Renal pelvis (tissue), 4 donors: ENCODE data around the gene PRODH2. TPM values are rescaled to one million over a fixed set of nuclear protein-coding genes. Genes with fewer than 3 reads are reported as not detected.
A peak's percentile ranks its signal among the peaks of the same experiment; 100 is the strongest.
"Not testable (repeated sequence)": the region's sequence is repeated elsewhere in the genome, so short reads cannot be mapped to it uniquely, and the experiment has no call there.

Source experiments
- DNase-seq: peaks from one replicate; pipeline ENCODE4 v3.0.0-alpha.2; 2013
- polyA plus RNA-seq, 3 donors: library from polyadenylated mRNA; unstranded; fragments of 120-200 nt; gene quantifications; one replicate each; pipeline ENCODE4 v1.2.1, GENCODE V29; 2013; ENCODE audit not compliant: insufficient read length in 3 of 3

The PRODH2 gene
- polyA plus RNA-seq, 3 donors: 41.4 to 52.5 (median 49.5) TPM

DNA sequence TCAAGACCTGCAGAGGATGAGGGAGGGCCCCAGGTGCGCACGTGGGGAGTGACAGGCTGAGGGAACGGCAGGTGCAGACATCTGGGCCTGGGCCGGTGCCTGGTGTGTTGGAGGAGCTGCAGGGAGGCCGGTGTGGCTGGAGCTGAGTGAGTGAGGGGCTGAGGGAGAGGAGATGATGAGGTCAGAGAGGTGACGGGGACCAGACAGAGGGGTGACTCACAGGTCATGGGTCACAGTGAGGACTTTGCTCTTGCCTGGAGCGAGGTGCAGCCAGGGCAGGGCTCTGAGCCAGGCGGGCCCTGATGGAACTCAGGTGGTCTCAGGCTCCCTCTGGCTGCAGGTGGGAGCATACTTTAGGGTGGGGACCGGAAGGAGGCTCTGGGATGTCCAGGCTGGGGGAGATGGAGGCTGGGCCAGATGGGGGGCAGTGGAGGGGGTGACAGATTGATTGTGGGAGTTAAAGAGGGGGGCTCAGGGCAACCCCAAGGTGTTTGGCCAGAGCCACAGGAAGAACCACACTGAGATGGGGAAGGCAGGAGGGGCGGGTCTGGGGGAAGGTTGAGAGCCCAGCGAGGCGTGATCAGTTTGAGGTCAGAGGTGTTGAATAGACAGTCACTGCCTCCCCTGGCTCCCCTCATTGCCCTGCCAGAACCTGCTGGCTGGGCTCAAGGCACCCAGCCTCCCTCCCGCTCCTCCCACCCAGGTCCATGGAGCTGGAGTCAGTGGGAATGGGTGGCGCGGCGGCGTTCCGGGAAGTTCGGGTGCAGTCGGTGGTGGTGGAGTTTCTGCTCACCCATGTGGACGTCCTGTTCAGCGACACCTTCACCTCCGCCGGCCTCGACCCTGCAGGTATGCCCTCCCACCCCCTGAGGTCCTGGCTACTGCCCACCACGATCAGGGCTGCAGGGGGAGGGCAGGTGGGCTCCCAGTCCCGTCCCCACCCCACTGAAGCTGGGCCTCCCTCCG lies 28.9 kb downstream of the PRODH2 start:
- no peak for DNase-seq

- DNase-seq: no peak
These were observed 30.1 kb downstream of the PRODH2 start for GRCh38 chr19:35782589-35782988.

- no peak for DNase-seq
These were observed 31.0 kb downstream of the PRODH2 start for GRCh38 chr19:35781650-35782049.

DNA sequence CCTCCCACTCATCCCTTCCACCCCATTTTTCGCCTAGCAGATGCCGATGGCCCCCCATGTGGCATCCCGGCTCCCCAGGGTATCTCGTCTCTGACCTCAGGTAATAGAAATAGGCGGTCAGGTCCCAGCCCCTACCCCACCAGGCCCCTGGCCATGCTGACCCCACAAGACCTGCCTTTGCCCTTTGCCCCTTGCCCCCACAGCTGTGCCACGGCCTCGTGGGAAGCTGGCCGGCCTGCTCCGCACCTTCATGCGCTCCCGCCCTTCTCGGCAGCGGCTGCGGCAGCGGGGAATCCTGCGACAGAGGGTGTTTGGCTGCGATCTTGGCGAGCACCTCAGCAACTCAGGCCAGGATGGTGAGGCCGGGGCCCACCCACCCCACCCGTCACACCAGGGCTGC lies 31.9 kb downstream of the PRODH2 start:
- no peak for DNase-seq

- DNase-seq: no peak
These were observed 32.6 kb downstream of the PRODH2 start for GRCh38 chr19:35780058-35780457.

DNA sequence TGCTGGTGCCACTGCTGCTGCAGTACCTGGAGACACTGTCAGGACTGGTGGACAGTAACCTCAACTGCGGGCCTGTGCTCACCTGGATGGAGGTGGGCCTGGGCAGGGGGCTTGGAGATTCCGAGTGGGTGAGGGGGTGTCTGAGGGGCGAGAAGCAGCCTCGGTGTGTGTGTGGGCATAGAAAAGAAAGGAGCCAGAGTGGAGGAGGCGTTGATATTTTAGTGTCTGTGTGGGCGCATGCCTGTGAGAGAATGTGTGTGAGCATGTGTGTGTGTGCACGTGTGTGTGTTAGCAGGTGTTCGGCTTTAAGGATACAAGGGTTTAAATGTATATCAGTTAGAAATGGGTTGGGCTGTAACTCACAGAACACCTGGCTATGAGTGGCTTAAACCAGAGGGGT lies 33.6 kb downstream of the PRODH2 start:
- no peak for DNase-seq

DNA sequence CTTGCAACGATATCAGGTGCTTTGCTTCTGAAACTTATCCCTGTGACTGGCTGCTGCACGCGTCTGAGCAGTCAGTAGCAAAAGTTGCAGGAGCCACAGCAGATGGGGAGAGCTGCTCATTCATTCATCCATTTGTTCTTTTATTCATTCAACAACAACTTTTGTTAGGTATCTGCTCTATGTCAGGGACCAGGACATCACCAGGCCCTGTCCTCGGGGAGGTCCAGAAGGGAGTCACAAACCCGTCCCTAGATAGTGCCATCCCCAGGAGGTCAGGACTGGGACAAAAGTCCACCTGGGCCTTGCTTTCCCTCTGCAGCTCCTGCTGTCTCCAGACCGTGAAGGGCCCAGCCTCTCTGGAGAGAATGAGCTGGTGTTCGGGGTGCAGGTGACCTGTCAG lies 34.7 kb downstream of the PRODH2 start:
- no peak for DNase-seq

DNA sequence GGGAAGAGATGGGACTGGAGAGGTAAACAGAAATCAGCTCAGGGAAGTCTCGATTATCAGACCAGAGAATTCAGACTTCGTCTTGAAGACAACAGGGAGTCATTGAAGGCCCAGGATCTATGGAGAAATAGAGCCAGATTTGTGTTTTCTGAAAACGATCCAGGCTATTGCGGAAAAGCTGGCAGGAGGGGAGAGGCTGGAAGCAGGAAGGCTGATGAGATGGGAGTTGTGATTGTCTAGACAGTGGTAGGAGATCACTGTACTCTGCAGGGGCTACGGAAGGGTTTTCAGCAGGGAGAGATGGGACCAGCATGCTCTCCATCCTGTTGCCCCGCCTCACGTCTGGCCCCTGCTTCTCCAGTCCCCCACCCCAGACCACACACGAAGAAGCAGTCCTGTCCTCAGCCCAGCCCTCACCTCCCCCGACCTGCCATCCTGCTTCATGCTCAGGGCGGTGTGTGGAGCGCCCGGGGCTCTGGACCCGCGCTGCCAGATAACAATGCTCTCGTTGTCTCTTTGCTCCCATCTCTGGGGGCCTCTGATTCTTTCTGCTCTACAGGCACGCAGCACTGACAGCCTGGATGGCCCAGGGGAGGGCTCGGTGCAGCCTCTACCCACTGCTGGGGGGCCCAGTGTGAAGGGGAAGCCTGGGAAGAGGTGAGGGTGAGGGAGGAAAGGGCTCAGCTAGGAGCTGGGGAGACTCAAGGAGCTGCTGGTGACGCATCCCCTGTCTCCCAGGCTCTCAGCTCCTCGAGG lies 35.4 kb downstream of the PRODH2 start:
- DNase-seq: no peak

DNA sequence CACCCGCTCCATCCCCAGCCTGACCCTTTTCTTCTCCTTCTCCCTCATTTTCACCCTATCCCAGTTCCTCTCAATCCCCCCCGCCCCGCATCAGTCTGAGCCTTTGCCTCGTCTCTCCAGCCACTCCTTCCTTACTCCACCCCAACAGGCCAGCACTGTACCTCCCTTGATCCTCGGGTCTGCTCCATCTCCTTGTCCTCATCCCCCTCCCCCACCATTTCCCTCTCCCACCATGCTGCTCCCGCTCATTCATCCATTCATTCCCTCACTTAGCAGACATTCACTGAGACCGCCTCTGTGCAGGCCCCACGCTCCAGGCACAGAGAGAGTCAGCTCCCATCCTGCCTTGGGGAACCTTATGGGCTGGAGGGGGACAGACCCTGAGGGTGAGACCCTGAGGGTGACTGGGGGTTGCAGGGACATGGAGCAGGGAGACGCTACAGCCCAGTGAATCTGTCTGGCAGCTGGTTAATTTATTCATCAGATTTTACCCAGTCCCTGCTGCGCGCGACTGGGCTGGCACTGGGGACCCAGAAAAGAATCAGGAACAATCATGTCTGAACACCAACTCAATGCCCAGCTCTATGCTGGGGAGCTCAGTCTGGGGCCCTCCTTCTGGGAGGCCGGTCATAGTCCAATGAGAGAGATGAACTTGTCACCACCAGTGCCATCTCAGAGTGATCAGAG lies 36.4 kb downstream of the PRODH2 start:
- no peak for DNase-seq

DNA sequence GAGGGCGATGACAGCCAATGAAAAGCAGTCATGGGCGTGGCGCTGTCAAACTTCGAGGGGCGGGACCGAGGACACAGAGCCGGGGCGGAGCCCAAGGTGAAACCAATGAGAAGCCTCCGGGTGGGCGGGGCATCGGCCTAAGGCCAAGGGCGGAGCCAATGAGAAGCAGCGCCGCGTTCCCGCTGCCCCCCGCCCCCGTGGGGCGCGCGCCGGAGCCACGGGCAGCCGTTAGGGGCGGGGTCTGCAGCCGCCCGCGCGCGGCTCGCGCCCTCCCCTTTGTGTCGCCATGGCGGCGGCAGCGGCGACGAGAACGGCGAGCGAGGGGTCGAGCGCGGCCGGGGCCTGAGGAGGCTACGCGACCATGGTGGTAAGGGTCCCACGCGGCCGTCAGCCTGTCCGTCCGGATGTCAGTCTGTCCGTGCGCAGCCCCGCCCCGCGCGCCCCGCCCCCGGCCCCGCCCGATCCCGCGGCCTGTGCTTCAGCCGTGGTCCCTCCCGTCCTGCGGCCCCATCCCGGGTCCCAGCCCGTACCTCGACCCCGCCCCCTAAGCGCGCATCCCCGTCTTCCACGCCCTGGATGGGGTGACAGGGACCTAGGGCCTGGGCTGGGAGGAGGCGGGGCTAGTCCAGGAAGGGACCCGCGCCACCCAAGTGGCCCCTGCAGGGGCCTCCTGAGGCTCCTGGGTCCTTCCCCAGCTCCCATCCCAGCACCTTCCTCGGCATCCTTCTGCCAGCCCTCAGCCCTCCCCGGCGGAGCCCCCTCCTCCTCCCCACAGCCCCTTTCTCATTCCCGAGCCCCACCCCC lies 37.1 kb downstream of the PRODH2 start, which contains the start of gene ARHGAP33:
Gene ARHGAP33 (plus strand): TSS at position 267 of the 804 bp plus-strand sequence. CDS start 95 bp downstream, at position 362.
- DNase-seq: peak; percentile 97

- no peak for DNase-seq
These were observed 37.7 kb downstream of the PRODH2 start for GRCh38 chr19:35775046-35775297.

- no peak for DNase-seq
These were observed 38.2 kb downstream of the PRODH2 start for GRCh38 chr19:35774274-35775045.

DNA sequence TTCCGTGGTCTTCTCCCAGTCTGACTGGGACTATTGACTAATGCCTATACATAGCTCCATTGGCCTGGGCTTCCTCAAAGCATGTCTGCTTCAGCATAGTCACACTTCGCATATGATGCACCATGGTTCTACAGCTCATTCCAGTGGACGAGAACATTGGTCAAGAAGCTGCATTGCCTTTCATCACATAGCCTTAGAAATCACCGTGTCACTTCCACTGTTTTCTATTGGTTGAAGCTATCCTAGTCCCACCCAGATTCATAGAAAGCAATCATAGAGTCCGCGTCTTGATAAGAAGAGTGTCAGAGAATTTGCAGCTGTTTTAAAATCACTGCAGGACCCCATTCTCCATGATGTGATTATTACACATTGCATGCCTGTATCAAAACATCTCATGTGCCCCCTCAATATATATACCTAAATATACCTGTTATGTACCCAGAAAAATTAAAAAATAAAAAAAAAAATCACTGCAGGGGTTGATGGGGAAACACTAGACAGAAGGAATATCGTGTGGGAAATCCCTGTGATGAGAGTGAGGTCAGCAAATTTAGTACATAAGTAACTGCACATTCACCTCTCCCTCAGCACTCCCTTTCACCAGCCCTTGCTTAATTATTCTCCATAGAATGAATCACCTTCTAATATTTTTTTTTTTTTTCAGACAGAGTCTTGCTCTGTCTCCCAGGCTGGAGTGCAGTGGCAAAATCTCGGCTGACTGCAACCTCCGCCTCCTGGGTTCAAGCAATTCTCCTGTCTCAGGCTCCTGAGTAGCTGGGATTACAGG lies 39.4 kb downstream of the PRODH2 start:
- DNase-seq: no peak

DNA sequence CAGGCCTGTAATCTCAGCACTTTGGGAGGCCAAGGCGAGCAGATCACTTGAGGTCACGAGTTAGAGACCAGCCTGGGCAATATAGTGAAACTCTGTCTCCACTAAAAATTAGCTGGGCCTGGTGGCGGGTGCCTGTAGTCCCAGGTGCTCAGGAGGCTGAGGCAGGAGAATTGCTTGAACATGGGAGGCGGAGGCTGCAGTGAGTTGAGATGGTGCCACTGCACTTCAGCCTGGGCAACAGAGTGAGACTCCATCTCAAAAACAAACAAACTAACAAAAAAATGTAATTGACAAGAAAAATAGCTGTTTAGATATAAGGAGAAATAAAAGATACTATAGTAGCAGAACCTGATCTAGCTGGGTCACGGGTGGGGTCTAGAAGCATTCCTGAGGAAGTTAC lies 40.3 kb downstream of the PRODH2 start:
- DNase-seq: not testable (repeated sequence)

DNA sequence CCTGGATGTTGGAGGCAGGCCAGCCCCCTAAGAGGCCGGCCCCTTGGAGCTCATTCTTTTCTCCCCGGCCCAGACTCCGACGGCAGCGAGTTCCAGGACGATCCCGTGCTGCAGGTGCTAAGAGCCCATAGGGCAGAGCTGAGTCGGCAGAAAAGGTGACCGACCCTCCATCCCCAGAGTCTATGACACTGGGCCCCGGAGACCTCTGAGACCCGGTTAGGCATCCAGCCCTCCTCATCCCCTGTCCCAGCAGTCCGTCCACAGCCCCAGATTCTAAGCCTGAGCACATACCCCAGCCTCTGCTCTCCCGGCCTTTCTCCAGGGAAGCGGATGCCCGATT lies 44.6 kb downstream of the PRODH2 start:
- DNase-seq: no peak

- peak; percentile 74 for DNase-seq
These were observed 45.2 kb downstream of the PRODH2 start for GRCh38 chr19:35767288-35768081.

- DNase-seq: no peak
These were observed 46.0 kb downstream of the PRODH2 start for GRCh38 chr19:35766571-35767104.

DNA sequence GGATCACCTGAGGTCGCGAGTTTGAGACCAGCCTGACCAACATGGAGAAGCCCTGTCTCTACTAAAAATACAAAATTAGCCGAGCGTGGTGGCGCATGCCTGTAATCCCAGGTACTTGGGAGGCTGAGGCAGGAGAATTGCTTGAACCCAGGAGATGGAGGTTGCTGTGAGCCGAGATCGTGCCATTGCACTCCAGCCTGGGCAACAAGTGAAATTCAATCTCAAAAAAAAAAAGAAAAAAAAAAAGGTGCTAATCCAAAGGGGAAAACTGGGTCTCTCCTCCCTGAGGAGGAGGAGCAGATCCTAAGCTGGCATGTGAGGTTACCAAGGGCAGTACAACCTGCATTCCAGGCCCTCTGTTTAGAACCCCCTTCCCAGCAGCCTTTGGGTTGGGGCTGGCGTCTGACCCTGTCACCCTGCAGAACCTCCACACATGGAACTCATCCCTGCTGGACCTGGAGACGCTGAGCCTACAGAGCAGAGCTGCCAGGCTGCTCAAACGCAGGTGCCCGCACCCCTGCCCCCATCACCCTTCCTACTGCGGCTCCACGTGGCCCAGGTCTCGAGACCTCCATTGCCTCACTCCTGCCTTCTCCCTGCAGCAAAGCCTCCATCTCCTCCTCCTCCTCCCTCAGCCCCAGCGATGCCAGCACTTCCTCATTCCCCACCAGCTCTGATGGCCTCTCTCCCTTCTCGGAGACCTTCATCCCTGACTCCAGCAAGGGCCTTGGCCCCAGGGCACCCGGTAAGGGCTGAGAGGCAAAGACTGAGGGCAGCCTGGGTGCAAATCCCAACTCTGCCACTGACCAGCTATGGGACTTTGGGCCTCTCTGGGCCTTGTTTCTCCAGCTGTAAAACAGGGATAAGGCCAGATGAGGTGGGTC lies 48.0 kb downstream of the PRODH2 start:
- DNase-seq: no peak
